HepG2 (cell line): Measurements from ENCODE around the gene PSENEN. TPM values are rescaled to one million over a fixed set of nuclear protein-coding genes. Genes with fewer than 3 reads are reported as not detected.
A peak's percentile ranks its signal among the peaks of the same experiment; 100 is the strongest.

ENCODE experiments used
- ATAC-seq: fragments of 200-7000 bp; cut with Tn5 transposase; 3 replicates; pipeline ENCODE4 v1.9.1; 2020; ENCODE audit warnings: mild to moderate bottlenecking, moderate library complexity
- BruUV-seq: library from RNA; stranded (reverse); fragments of 400-500 nt; replicated peaks from 2 replicates; lab custom pipeline; 2021; lab: Mats Ljungman, UMichigan
- CTCF ChIA-PET: fragments of 300-600 bp; formaldehyde crosslinking; extraction: SDS; loops from one replicate; lab custom pipeline; 2021; ENCODE audit warnings: low total read pairs, inconsistent platforms, low intra/inter-chr PET ratio; lab: Yijun Ruan, JAX
- POLR2A ChIA-PET: fragments of 350-600 bp; sonication (Branson Sonifier 250); formaldehyde crosslinking; loops from one replicate; lab custom pipeline; 2020; ENCODE audit warnings: antibody characterized with exemption, inconsistent platforms; lab: Yijun Ruan, JAX
- DNase-seq: peaks from one replicate; pipeline ENCODE4 v3.0.0-alpha.2; 2015; ENCODE audit warnings: low spot score
- FAIRE-seq: peaks from 3 replicates; lab custom pipeline; 2011; peaks lifted over from hg19 to GRCh38; lab: Jason Lieb, UNC
- H2AFZ ChIP-seq: one replicate; pipeline ENCODE4 v1.6.1; 2011; ENCODE audit warnings: low read length, inconsistent platforms
- H3K27ac ChIP-seq: fragments of 300-600 bp; 3 replicates; pipeline ENCODE4 v1.8.0; 2011; ENCODE audit warnings: mixed run types, mild to moderate bottlenecking, mixed read lengths, low read length, inconsistent platforms; ENCODE audit not compliant: insufficient read depth; ENCODE audit errors: extremely low read length
- H3K27me3 ChIP-seq, 2 experiments: fragments of 200-600 bp in 1 of 2; 2 replicates in 1 of 2; 3 replicates in 1 of 2; pipeline versions ENCODE4 v1.6.0 to v1.8.0; 2011; ENCODE audit warnings: low read length in 2 of 2, mild to moderate bottlenecking in 2 of 2, moderate library complexity in 2 of 2, inconsistent platforms in 1 of 2; ENCODE audit not compliant: insufficient read depth in 2 of 2, control insufficient read depth in 1 of 2
- H3K36me3 ChIP-seq, 2 experiments: fragments of 200-600 bp in 1 of 2; replicated peaks in 1 of 2; 2 replicates in 1 of 2; 3 replicates in 1 of 2; pipeline versions ENCODE4 v1.5.1 to v1.8.0; 2011; ENCODE audit warnings: low read length in 2 of 2, inconsistent platforms in 1 of 2; ENCODE audit not compliant: insufficient read depth in 2 of 2, control insufficient read depth in 1 of 2
- H3K4me1 ChIP-seq: 2 replicates; pipeline ENCODE4 v1.5.1; 2012; ENCODE audit warnings: low read length, inconsistent platforms; ENCODE audit not compliant: insufficient read depth
- H3K4me2 ChIP-seq: 2 replicates; pipeline ENCODE4 v1.6.0; 2011; ENCODE audit warnings: low read depth, low read length, inconsistent platforms
- H3K4me3 ChIP-seq, 3 experiments: fragments of 200-600 bp in 1 of 3; sonication (generic), shearing (Covaris generic) in 1 of 3; replicated peaks in 1 of 3; 2 replicates each; pipeline ENCODE4 v1.5.1; 2011 to 2016; ENCODE audit warnings: low read length in 3 of 3, inconsistent platforms in 2 of 3, low read depth in 2 of 3, mild to moderate bottlenecking in 2 of 3, control low read depth in 1 of 3, mixed read lengths in 1 of 3; ENCODE audit not compliant: insufficient read depth in 1 of 3
- H3K79me2 ChIP-seq: one replicate; pipeline ENCODE4 v1.6.1; 2011; ENCODE audit warnings: low read length, inconsistent platforms; ENCODE audit not compliant: insufficient read depth
- H3K9ac ChIP-seq: 2 replicates; pipeline ENCODE4 v1.6.0; 2011; ENCODE audit warnings: mild to moderate bottlenecking, low read depth, low read length, inconsistent platforms; ENCODE audit not compliant: insufficient read depth
- H3K9me3 ChIP-seq: 2 replicates; pipeline ENCODE4 v1.5.1; 2012; ENCODE audit warnings: mild to moderate bottlenecking, low read length
- H4K20me1 ChIP-seq: 2 replicates; pipeline ENCODE4 v1.6.0; 2011; ENCODE audit warnings: inconsistent platforms, mild to moderate bottlenecking, low read length, moderate library complexity; ENCODE audit not compliant: insufficient read depth
- CREB3 ChIP-seq: sonication (generic); formaldehyde crosslinking; IDR thresholded peaks from 2 replicates; pipeline ENCODE4 v1.5.0; 2020; ENCODE audit warnings: missing genetic modification reagents
- EHMT2 ChIP-seq: fragments of 200-600 bp; sonication (generic); IDR thresholded peaks from 2 replicates; pipeline ENCODE4 v1.7.0; 2017; ENCODE audit warnings: antibody characterized with exemption, low read depth, low read length, borderline replicate concordance
- HDAC1 ChIP-seq: sonication (generic); formaldehyde crosslinking; IDR thresholded peaks from 2 replicates; pipeline ENCODE4 v1.5.1; 2020; ENCODE audit warnings: mild to moderate bottlenecking, missing genetic modification reagents
- NFYB ChIP-seq: sonication (generic); formaldehyde crosslinking; IDR thresholded peaks from 2 replicates; pipeline ENCODE4 v1.4.0; 2020; ENCODE audit warnings: missing genetic modification reagents
- NFYC ChIP-seq: IDR thresholded peaks from 2 replicates; pipeline ENCODE4 v1.6.1; 2016; ENCODE audit warnings: missing genetic modification reagents, missing compliant biosample characterization
- NONO ChIP-seq, 2 experiments: fragments of 450-650 bp in 1 of 2; sonication (generic) in 1 of 2; formaldehyde crosslinking in 1 of 2; IDR thresholded peaks in 1 of 2; conservative IDR thresholded peaks in 1 of 2; 2 replicates each; pipeline versions ENCODE4 v1.6.1 to v1.8.0; 2017 to 2022; ENCODE audit warnings: mild to moderate bottlenecking in 1 of 2, missing genetic modification reagents in 1 of 2, moderate library complexity in 1 of 2
- REL ChIP-seq: sonication (generic); formaldehyde crosslinking; conservative IDR thresholded peaks from 2 replicates; pipeline ENCODE4 v1.8.0; 2022; ENCODE audit warnings: mild to moderate bottlenecking, missing genetic modification reagents, moderate library complexity
- SMC3 ChIP-seq: IDR thresholded peaks from 2 replicates; pipeline ENCODE4 v1.6.1; 2011; ENCODE audit warnings: low read length, improper control_type of control experiment
- ZBTB3 ChIP-seq: sonication (generic); formaldehyde crosslinking; IDR thresholded peaks from 2 replicates; pipeline ENCODE4 v1.4.0; 2020; ENCODE audit warnings: low read depth, mild to moderate bottlenecking, moderate library complexity, missing genetic modification reagents, borderline replicate concordance
- ZNF775 ChIP-seq: sonication (generic); formaldehyde crosslinking; IDR thresholded peaks from 2 replicates; pipeline ENCODE4 v1.4.0; 2020; ENCODE audit warnings: missing genetic modification reagents, mild to moderate bottlenecking, moderate library complexity, borderline replicate concordance
- ZNF780A ChIP-seq: sonication (generic); formaldehyde crosslinking; IDR thresholded peaks from 2 replicates; pipeline ENCODE4 v1.8.0; 2022; ENCODE audit warnings: mild to moderate bottlenecking, missing genetic modification reagents, moderate library complexity
- ZNF891 ChIP-seq: sonication (generic); formaldehyde crosslinking; IDR thresholded peaks from 2 replicates; pipeline ENCODE4 v1.5.0; 2020; ENCODE audit warnings: mild to moderate bottlenecking, missing genetic modification reagents
- WGBS: methylation state at CpG from one replicate; pipeline ENCODE4 v1.1.6; 2017; ENCODE audit warnings: low lambda C conversion rate; 5-methylcytosine and 5-hydroxymethylcytosine counted together
- in situ Hi-C: cut with HindIII; loops from 2 replicates; pipeline ENCODE4 v1.10.0; 2017; ENCODE audit warnings: low pct_unique_long_range_greater_than_20kb; ENCODE audit not compliant: extremely low pct_ligation_motif_present
- intact Hi-C: fragments of 100-400 bp; cut with micrococcal nuclease; formaldehyde crosslinking; loops from one replicate; pipeline ENCODE4 v1.10.0; 2022; ENCODE audit not compliant: unreplicated experiment
- polyA plus RNA-seq, 8 experiments: library from polyadenylated mRNA; depleted of rRNA in 3 of 8; stranded (reverse) in 7 of 8; unstranded in 1 of 8; fragments of >200 nt; fragmentation: Illumina TruSeq in 4 of 8; extraction: Trizol in 4 of 8; gene quantifications; 2 replicates each; pipeline versions ENCODE4 v1.2.1 to v1.2.3, GENCODE V29; 2011 to 2016; ENCODE audit warnings: low read depth in 4 of 8, missing spikeins in 1 of 8, mixed read lengths in 1 of 8; ENCODE audit not compliant: insufficient read depth in 1 of 8
- total RNA-seq, 5 experiments: library from RNA; depleted of rRNA; stranded (reverse); fragments of >200 nt; fragmentation: Illumina TruSeq; extraction: Trizol; gene quantifications; 2 replicates each; pipeline ENCODE4 v1.2.3, GENCODE V29; 2016; ENCODE audit warnings: low read depth in 1 of 5
- TF ChIP-seq, protein P1 (sequence below): sonication (generic); formaldehyde crosslinking; IDR thresholded peaks from 2 replicates; pipeline ENCODE4 v1.4.0; 2020; ENCODE audit warnings: missing genetic modification reagents, borderline replicate concordance

Gene PSENEN
- total and polyA plus RNA-seq, 2 of the 13 experiments (the other 11 are each of a cell fraction or from before 2014, with no cell fraction given) = 16.9 to 34.2 TPM

GRCh38 chr19:35702223-35703012, 43.0 kb upstream of the PSENEN start (continued):
- TF ChIP-seq CREB3 (CRISPR knock-in tag) (no peak), NONO (IDR thresholded peaks at IDR 0.05) (no peak), NONO (CRISPR knock-in tag; conservative IDR thresholded peaks at IDR 0.05) (no peak)
- TF ChIP-seq, protein P1, sequence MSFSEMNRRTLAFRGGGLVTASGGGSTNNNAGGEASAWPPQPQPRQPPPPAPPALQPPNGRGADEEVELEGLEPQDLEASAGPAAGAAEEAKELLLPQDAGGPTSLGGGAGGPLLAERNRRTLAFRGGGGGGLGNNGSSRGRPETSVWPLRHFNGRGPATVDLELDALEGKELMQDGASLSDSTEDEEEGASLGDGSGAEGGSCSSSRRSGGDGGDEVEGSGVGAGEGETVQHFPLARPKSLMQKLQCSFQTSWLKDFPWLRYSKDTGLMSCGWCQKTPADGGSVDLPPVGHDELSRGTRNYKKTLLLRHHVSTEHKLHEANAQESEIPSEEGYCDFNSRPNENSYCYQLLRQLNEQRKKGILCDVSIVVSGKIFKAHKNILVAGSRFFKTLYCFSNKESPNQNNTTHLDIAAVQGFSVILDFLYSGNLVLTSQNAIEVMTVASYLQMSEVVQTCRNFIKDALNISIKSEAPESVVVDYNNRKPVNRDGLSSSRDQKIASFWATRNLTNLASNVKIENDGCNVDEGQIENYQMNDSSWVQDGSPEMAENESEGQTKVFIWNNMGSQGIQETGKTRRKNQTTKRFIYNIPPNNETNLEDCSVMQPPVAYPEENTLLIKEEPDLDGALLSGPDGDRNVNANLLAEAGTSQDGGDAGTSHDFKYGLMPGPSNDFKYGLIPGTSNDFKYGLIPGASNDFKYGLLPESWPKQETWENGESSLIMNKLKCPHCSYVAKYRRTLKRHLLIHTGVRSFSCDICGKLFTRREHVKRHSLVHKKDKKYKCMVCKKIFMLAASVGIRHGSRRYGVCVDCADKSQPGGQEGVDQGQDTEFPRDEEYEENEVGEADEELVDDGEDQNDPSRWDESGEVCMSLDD (CRISPR knock-in tag) = no peak

GRCh38 chr19:35703343-35703742, 42.1 kb upstream of the PSENEN start:
- TF ChIP-seq ZNF891 (CRISPR knock-in tag) (0 out of 2 replicates have a peak, but pooled peaks have one; percentile 11), ZNF780A (no peak), REL (CRISPR knock-in tag) (no peak), CREB3 (CRISPR knock-in tag) (no peak), SMC3 (no peak), ZBTB3 (CRISPR knock-in tag) (no peak), NFYB (CRISPR knock-in tag) (peak; percentile 59), NFYC (CRISPR knock-in tag) (peak; percentile 49; the same call in 1 of the 2 replicates), EHMT2 (no peak), HDAC1 (no peak), ZNF775 (CRISPR knock-in tag) (no peak)
- Histone ChIP-seq H3K4me1 (peaks cover 24% of the 10 kb centered on the region), H3K9me3 (no peaks in the 10 kb centered on the region), H3K36me3 (no peaks in the 10 kb centered on the region), H3K79me2 (no peaks in the 10 kb centered on the region), H3K4me3 (peak overlapping the region in 1 of 3 experiments; percentile 77; a peak in 1 of 6 replicates), H2AFZ (no peak overlapping the region), H3K9ac (no peak overlapping the region), H3K4me2 (peak overlapping the region; percentile 92; the same call in 1 of the 2 replicates), H4K20me1 (no peaks in the 10 kb centered on the region), H3K27ac (no peak overlapping the region), H3K27me3 (no peaks in the 10 kb centered on the region; a peak in 1 of 5 replicates)
- intact Hi-C loops = no loop called here
- ATAC-seq (no peak), FAIRE-seq (no peak), DNase-seq (no peak)
- WGBS = 23% methylated on average over 9 of the region's 9 CpGs
- ChIA-PET POLR2A (interaction anchor here (0.5 to 2.4 kb wide), 9 partner anchors 11 to 193 kb away, joined by 3 to 23 read pairs (median 4); partner anchors contain the start of genes COX6B1 and LIN37), CTCF (no interaction called here)
- in situ Hi-C loops = no loop called here
- BruUV-seq = no TSS peak
